SK-N-SH (cell line): ENCODE data around the gene PALM2AKAP2. TPM values are rescaled to one million over a fixed set of nuclear protein-coding genes. Genes with fewer than 3 reads are reported as not detected.

Experiments
- CTCF ChIA-PET: fragments of 300-600, 350-600 bp; formaldehyde crosslinking; extraction: SDS; loops from one replicate; lab custom pipeline; 2021; lab: Yijun Ruan, JAX
- POLR2A ChIA-PET: fragments of 350-600 bp; sonication (Branson Sonifier 250); formaldehyde crosslinking; extraction: SDS; loops from one replicate; lab custom pipeline; 2020; ENCODE audit warnings: antibody characterized with exemption, inconsistent platforms; lab: Yijun Ruan, JAX
- DNase-seq: peaks from one replicate; pipeline ENCODE4 v3.0.0; 2012
- H2AFZ ChIP-seq: fragments of 200-600 bp; sonication (generic); 2 replicates; pipeline ENCODE4 v1.8.1; 2016; ENCODE audit warnings: antibody characterized with exemption, mild to moderate bottlenecking, low read depth
- H3F3A ChIP-seq: fragments of 200-600 bp; sonication (generic); replicated peaks from 2 replicates; pipeline ENCODE3; 2016; ENCODE audit warnings: antibody characterized with exemption, mild to moderate bottlenecking; ENCODE audit not compliant: insufficient read depth
- H3K27ac ChIP-seq, 2 experiments: fragments of 200-500 bp in 1 of 2; fragments of 200-600 bp in 1 of 2; sonication (Bioruptor generic) in 1 of 2; sonication (generic), shearing (Covaris generic) in 1 of 2; 2 replicates each; pipeline versions ENCODE4 v1.5.1 to v1.6.1; 2014 to 2016; ENCODE audit warnings: low read depth in 2 of 2, inconsistent platforms in 1 of 2, low read length in 1 of 2, mild to moderate bottlenecking in 1 of 2, mixed read lengths in 1 of 2
- H3K27me3 ChIP-seq: fragments of 200-600 bp; sonication (generic), shearing (Covaris generic); 2 replicates; pipeline ENCODE4 v1.6.1; 2016; ENCODE audit warnings: mixed run types; ENCODE audit not compliant: insufficient read depth
- H3K36me3 ChIP-seq, 2 experiments: fragments of 200-500 bp in 1 of 2; fragments of 200-600 bp in 1 of 2; sonication (Bioruptor generic) in 1 of 2; sonication (generic) in 1 of 2; replicated peaks in 1 of 2; 2 replicates each; pipeline versions ENCODE3 to v1.5.1; 2014 to 2016; ENCODE audit warnings: low read length in 1 of 2, mild to moderate bottlenecking in 1 of 2; ENCODE audit not compliant: insufficient read depth in 2 of 2, control insufficient read depth in 1 of 2
- H3K4me1 ChIP-seq, 2 experiments: fragments of 200-500 bp in 1 of 2; fragments of 200-600 bp in 1 of 2; sonication (Bioruptor generic) in 1 of 2; sonication (generic), shearing (Covaris generic) in 1 of 2; 2 replicates each; pipeline versions ENCODE4 v1.5.1 to v1.6.1; 2014 to 2016; ENCODE audit warnings: low read depth in 1 of 2, low read length in 1 of 2, mixed run types in 1 of 2; ENCODE audit not compliant: insufficient read depth in 2 of 2, control insufficient read depth in 1 of 2
- H3K4me2 ChIP-seq: fragments of 200-600 bp; sonication (generic), shearing (Covaris generic); 2 replicates; pipeline ENCODE4 v1.6.1; 2017; ENCODE audit warnings: mixed run types
- H3K4me3 ChIP-seq, 2 experiments: fragments of 200-500 bp in 1 of 2; fragments of 200-600 bp in 1 of 2; sonication (Bioruptor generic) in 1 of 2; sonication (generic), shearing (Covaris generic) in 1 of 2; 2 replicates each; pipeline versions ENCODE4 v1.5.1 to v1.8.1; 2014 to 2016; ENCODE audit warnings: low read depth in 2 of 2, inconsistent platforms in 1 of 2, low read length in 1 of 2, mild to moderate bottlenecking in 1 of 2, mixed read lengths in 1 of 2, moderate library complexity in 1 of 2
- H3K79me2 ChIP-seq: fragments of 200-600 bp; sonication (generic); 2 replicates; pipeline ENCODE4 v1.8.1; 2017; ENCODE audit warnings: mild to moderate bottlenecking; ENCODE audit not compliant: insufficient read depth
- H3K9ac ChIP-seq: fragments of 200-600 bp; sonication (generic); 2 replicates; pipeline ENCODE4 v1.6.1; 2017; ENCODE audit warnings: mixed run types
- H3K9me2 ChIP-seq: fragments of 200-600 bp; sonication (generic); 2 replicates; pipeline ENCODE4 v1.6.1; 2017; ENCODE audit warnings: mixed run types
- H3K9me3 ChIP-seq: fragments of 200-600 bp; sonication (generic); 2 replicates; pipeline ENCODE4 v1.6.1; 2017; ENCODE audit warnings: mixed run types, mild to moderate bottlenecking, moderate library complexity
- H4K20me1 ChIP-seq: fragments of 200-600 bp; sonication (generic); 2 replicates; pipeline ENCODE4 v1.6.1; 2017; ENCODE audit warnings: mild to moderate bottlenecking, mixed run types; ENCODE audit not compliant: insufficient read depth
- CHD2 ChIP-seq: fragments of 150-350 bp; IDR thresholded peaks from 2 replicates; pipeline ENCODE4 v1.6.1; 2018; ENCODE audit warnings: low read length; ENCODE audit not compliant: partially characterized antibody
- ELF1 ChIP-seq: IDR thresholded peaks from 2 replicates; pipeline ENCODE4 v1.4.0; 2012
- EP300 ChIP-seq, 2 experiments: IDR thresholded peaks; 2 replicates each; pipeline versions ENCODE4 v1.4.0 to v1.6.1; 2012; ENCODE audit warnings: borderline replicate concordance in 1 of 2, low read depth in 1 of 2, low read length in 1 of 2
- FOSL2 ChIP-seq: IDR thresholded peaks from 2 replicates; pipeline ENCODE4 v1.4.0; 2012; ENCODE audit warnings: low read depth, mild to moderate bottlenecking, moderate library complexity, borderline replicate concordance
- FOXJ3 ChIP-seq: sonication (generic); formaldehyde crosslinking; IDR thresholded peaks from 2 replicates; pipeline ENCODE4 v1.5.1; 2020; ENCODE audit warnings: mild to moderate bottlenecking, missing genetic modification reagents
- FOXM1 ChIP-seq: IDR thresholded peaks from 2 replicates; pipeline ENCODE4 v1.4.0; 2012; ENCODE audit warnings: low read depth, mild to moderate bottlenecking
- GATA2 ChIP-seq: sonication (generic); formaldehyde crosslinking; IDR thresholded peaks from 2 replicates; pipeline ENCODE4 v1.5.0; 2020; ENCODE audit warnings: mild to moderate bottlenecking, missing genetic modification reagents
- JUND ChIP-seq: IDR thresholded peaks from 2 replicates; pipeline ENCODE4 v1.4.0; 2012
- MEF2A ChIP-seq: IDR thresholded peaks from 2 replicates; pipeline ENCODE4 v1.4.0; 2012; ENCODE audit warnings: low read depth, borderline replicate concordance
- MXI1 ChIP-seq: IDR thresholded peaks from 2 replicates; pipeline ENCODE4 v1.6.1; 2012; ENCODE audit warnings: mild to moderate bottlenecking, low read depth, low read length, improper control_type of control experiment
- RAD21 ChIP-seq: IDR thresholded peaks from 2 replicates; pipeline ENCODE4 v1.6.1; 2012; ENCODE audit warnings: mild to moderate bottlenecking, low read length
- SIN3A ChIP-seq: IDR thresholded peaks from 2 replicates; pipeline ENCODE4 v1.6.1; 2012; ENCODE audit warnings: low read depth, mild to moderate bottlenecking, low read length, moderate library complexity, borderline replicate concordance
- SMC3 ChIP-seq: IDR thresholded peaks from 2 replicates; pipeline ENCODE4 v1.6.1; 2012; ENCODE audit warnings: low read depth, low read length, improper control_type of control experiment
- TCF12 ChIP-seq: IDR thresholded peaks from 2 replicates; pipeline ENCODE4 v1.4.0; 2012
- YY1 ChIP-seq: IDR thresholded peaks from 2 replicates; pipeline ENCODE4 v1.4.0; 2012; ENCODE audit warnings: low read depth, mild to moderate bottlenecking
- WGBS: methylation state at CpG from one replicate; pipeline ENCODE4 v1.1.6; 2017; ENCODE audit warnings: low lambda C conversion rate; 5-methylcytosine and 5-hydroxymethylcytosine counted together
- polyA plus RNA-seq, 3 experiments: library from polyadenylated mRNA; depleted of rRNA; stranded (reverse); fragments of >200 nt; gene quantifications; 2 replicates each; pipeline ENCODE4 v1.2.3, GENCODE V29; 2012
- TF ChIP-seq, protein P1 (sequence below): IDR thresholded peaks from 2 replicates; pipeline ENCODE4 v1.6.1; 2012; ENCODE audit warnings: mild to moderate bottlenecking, low read depth, low read length, moderate library complexity
- TF ChIP-seq, protein P2 (sequence below): IDR thresholded peaks from 2 replicates; pipeline ENCODE4 v1.4.0; 2012; ENCODE audit warnings: low read depth, borderline replicate concordance
- TF ChIP-seq, protein P3 (sequence below): fragments of 150-350 bp; IDR thresholded peaks from 2 replicates; pipeline ENCODE4 v1.6.1; 2017; ENCODE audit warnings: antibody characterized with exemption, low read length, low read depth, borderline replicate concordance

Gene PALM2AKAP2
- polyA plus RNA-seq, 1 of the 3 experiments (the other 2 are of a cell fraction), result 4.3 TPM

DNA sequence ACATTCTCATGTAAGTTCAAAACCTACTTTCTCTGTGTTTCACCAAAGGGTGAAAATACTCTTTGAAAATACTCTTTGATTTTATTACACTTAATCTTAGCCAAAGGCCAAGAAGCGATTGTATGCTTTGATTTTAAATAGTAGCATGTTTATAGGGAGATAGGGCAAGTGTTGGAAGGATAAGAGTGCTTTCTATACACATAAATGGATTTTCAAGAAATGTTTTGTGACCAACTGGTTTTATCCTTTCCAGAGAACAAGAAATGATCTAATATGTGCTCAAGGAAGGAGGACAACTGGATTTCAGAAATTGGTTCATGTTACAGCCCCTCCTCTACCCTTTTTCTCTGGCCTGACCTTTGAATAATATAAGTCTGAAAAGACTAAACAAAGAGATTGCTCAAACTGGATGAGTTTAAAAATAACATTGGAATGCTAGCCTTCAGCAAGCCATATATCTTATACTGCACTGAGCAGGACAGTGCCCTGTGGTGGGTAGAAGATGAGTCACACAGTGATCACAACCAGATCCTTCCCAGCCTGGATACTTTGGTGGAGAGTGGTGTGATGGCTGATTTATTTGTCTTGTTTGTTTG lies 13.1 kb downstream of the PALM2AKAP2 start (continued):
- TF ChIP-seq YY1 (no peak), SIN3A (peak; percentile 87), EP300 (IDR thresholded peaks at IDR 0.05; ENCODE audit: borderline replicate concordance in 1 of 2, low read depth in 1 of 2, low read length in 1 of 2) (peak; percentile 58 to 96), ELF1 (peak; percentile 43; the same call in 1 of the 2 replicates), FOSL2 (peak; percentile 98)
- TF ChIP-seq, protein P1, sequence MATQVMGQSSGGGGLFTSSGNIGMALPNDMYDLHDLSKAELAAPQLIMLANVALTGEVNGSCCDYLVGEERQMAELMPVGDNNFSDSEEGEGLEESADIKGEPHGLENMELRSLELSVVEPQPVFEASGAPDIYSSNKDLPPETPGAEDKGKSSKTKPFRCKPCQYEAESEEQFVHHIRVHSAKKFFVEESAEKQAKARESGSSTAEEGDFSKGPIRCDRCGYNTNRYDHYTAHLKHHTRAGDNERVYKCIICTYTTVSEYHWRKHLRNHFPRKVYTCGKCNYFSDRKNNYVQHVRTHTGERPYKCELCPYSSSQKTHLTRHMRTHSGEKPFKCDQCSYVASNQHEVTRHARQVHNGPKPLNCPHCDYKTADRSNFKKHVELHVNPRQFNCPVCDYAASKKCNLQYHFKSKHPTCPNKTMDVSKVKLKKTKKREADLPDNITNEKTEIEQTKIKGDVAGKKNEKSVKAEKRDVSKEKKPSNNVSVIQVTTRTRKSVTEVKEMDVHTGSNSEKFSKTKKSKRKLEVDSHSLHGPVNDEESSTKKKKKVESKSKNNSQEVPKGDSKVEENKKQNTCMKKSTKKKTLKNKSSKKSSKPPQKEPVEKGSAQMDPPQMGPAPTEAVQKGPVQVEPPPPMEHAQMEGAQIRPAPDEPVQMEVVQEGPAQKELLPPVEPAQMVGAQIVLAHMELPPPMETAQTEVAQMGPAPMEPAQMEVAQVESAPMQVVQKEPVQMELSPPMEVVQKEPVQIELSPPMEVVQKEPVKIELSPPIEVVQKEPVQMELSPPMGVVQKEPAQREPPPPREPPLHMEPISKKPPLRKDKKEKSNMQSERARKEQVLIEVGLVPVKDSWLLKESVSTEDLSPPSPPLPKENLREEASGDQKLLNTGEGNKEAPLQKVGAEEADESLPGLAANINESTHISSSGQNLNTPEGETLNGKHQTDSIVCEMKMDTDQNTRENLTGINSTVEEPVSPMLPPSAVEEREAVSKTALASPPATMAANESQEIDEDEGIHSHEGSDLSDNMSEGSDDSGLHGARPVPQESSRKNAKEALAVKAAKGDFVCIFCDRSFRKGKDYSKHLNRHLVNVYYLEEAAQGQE, result peak; percentile 61

GRCh38 chr9:109793921-109794320 lies 13.9 kb downstream of the PALM2AKAP2 start:
- TF ChIP-seq, protein P2, sequence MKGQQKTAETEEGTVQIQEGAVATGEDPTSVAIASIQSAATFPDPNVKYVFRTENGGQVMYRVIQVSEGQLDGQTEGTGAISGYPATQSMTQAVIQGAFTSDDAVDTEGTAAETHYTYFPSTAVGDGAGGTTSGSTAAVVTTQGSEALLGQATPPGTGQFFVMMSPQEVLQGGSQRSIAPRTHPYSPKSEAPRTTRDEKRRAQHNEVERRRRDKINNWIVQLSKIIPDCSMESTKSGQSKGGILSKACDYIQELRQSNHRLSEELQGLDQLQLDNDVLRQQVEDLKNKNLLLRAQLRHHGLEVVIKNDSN, result no peak
- TF ChIP-seq JUND (no peak), MEF2A (no peak), RAD21 (no peak), GATA2 (CRISPR knock-in tag) (no peak), CHD2 (no peak), SMC3 (no peak), ELF1 (no peak), FOXM1 (no peak), FOXJ3 (CRISPR knock-in tag) (no peak), TCF12 (no peak), MXI1 (no peak), YY1 (no peak)
- TF ChIP-seq, protein P3, sequence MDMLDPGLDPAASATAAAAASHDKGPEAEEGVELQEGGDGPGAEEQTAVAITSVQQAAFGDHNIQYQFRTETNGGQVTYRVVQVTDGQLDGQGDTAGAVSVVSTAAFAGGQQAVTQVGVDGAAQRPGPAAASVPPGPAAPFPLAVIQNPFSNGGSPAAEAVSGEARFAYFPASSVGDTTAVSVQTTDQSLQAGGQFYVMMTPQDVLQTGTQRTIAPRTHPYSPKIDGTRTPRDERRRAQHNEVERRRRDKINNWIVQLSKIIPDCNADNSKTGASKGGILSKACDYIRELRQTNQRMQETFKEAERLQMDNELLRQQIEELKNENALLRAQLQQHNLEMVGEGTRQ, result no peak
- TF ChIP-seq, all 33 proteins: peak for 0
- CTCF ChIA-PET, result no interaction called here
- POLR2A ChIA-PET, result no interaction called here
- Histone ChIP-seq H3K27ac (peak overlapping the region; percentile 86 to 100; a peak in 3 of 4 replicates), H3F3A (peaks cover 30% of the 10 kb centered on the region), H3K36me3 (no peaks in the 10 kb centered on the region), H3K27me3 (no peaks in the 10 kb centered on the region), H3K4me3 (peak overlapping the region in 1 of 2 experiments; percentile 2; a peak in 1 of 4 replicates), H3K9me3 (no peaks in the 10 kb centered on the region), H2AFZ (no peak overlapping the region), H3K9me2 (no peaks in the 10 kb centered on the region), H3K9ac (peak overlapping the region; percentile 67; the same call in 1 of the 2 replicates), H4K20me1 (no peaks in the 10 kb centered on the region), H3K4me2 (peak overlapping the region; percentile 64), H3K79me2 (peaks cover 88% of the 10 kb centered on the region), H3K4me1 (peaks cover 4 to 38% of the 10 kb centered on the region in 2 experiments)
- WGBS, result 53% methylated on average over 4 of the region's 4 CpGs
- DNase-seq, result no peak
